ENCODE measurements around the gene GSTO1. TPM values are rescaled to one million over a fixed set of nuclear protein-coding genes. Genes with fewer than 3 reads are reported as not detected.

GSTO1 gene
- polyA plus RNA-seq, 1 donor from 2014 or later, result 3.5 TPM

DNA sequence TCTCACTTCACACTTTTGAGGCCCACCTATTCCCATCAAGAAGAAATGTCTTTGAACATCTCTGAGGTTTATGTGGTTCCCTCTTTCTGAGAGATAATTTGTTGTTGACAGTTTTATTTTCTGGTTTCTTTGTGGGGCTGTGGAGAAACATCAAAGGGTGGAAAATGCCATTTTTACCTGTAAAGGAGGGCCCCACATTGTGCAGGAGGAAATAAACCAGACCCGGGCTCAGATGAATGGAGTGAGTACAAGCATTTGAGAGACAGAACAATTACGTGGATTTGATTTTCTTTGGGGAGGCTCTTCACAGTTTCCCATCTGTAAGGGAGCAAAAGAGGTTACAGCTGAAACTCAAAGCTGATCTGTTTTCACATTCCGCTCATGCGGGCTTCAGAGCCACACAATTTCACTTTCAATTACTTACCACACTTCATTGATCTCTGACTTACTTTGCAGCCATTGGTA, 53.8 kb downstream of the GSTO1 start:
- H3K4me3 ChIP-seq (ENCODE audit: low read length), result no peak overlapping the region
- peaks cover 9% of the 10 kb centered on the region for H3K36me3 ChIP-seq (ENCODE audit: insufficient read depth, low read length)
- H3F3A ChIP-seq (ENCODE audit: insufficient read depth, low read length, poor library complexity, severe bottlenecking), result no peaks in the 10 kb centered on the region
- TF ChIP-seq TAF1 (IDR thresholded peaks at IDR 0.05; ENCODE audit: low read depth) (no peak), MXI1 (conservative IDR thresholded peaks at IDR 0.05; ENCODE audit: poor library complexity, severe bottlenecking) (no peak), RAD21 (conservative IDR thresholded peaks at IDR 0.05) (no peak)
- TF ChIP-seq, protein P1, sequence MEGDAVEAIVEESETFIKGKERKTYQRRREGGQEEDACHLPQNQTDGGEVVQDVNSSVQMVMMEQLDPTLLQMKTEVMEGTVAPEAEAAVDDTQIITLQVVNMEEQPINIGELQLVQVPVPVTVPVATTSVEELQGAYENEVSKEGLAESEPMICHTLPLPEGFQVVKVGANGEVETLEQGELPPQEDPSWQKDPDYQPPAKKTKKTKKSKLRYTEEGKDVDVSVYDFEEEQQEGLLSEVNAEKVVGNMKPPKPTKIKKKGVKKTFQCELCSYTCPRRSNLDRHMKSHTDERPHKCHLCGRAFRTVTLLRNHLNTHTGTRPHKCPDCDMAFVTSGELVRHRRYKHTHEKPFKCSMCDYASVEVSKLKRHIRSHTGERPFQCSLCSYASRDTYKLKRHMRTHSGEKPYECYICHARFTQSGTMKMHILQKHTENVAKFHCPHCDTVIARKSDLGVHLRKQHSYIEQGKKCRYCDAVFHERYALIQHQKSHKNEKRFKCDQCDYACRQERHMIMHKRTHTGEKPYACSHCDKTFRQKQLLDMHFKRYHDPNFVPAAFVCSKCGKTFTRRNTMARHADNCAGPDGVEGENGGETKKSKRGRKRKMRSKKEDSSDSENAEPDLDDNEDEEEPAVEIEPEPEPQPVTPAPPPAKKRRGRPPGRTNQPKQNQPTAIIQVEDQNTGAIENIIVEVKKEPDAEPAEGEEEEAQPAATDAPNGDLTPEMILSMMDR (IDR thresholded peaks at IDR 0.05; ENCODE audit: poor library complexity, severe bottlenecking), result no peak
- TF ChIP-seq, protein P2, sequence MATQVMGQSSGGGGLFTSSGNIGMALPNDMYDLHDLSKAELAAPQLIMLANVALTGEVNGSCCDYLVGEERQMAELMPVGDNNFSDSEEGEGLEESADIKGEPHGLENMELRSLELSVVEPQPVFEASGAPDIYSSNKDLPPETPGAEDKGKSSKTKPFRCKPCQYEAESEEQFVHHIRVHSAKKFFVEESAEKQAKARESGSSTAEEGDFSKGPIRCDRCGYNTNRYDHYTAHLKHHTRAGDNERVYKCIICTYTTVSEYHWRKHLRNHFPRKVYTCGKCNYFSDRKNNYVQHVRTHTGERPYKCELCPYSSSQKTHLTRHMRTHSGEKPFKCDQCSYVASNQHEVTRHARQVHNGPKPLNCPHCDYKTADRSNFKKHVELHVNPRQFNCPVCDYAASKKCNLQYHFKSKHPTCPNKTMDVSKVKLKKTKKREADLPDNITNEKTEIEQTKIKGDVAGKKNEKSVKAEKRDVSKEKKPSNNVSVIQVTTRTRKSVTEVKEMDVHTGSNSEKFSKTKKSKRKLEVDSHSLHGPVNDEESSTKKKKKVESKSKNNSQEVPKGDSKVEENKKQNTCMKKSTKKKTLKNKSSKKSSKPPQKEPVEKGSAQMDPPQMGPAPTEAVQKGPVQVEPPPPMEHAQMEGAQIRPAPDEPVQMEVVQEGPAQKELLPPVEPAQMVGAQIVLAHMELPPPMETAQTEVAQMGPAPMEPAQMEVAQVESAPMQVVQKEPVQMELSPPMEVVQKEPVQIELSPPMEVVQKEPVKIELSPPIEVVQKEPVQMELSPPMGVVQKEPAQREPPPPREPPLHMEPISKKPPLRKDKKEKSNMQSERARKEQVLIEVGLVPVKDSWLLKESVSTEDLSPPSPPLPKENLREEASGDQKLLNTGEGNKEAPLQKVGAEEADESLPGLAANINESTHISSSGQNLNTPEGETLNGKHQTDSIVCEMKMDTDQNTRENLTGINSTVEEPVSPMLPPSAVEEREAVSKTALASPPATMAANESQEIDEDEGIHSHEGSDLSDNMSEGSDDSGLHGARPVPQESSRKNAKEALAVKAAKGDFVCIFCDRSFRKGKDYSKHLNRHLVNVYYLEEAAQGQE (IDR thresholded peaks at IDR 0.05; ENCODE audit: borderline replicate concordance), result no peak
- no peak overlapping the region for H3K9ac ChIP-seq (ENCODE audit: low read length)
- no peak overlapping the region for H3K27ac ChIP-seq (ENCODE audit: low read length)
- H2AFZ ChIP-seq (ENCODE audit: low read depth, low read length), result no peak overlapping the region
- no peaks in the 10 kb centered on the region for H3K9me3 ChIP-seq (ENCODE audit: low read length)
- no peaks in the 10 kb centered on the region for H3K9me2 ChIP-seq (ENCODE audit: insufficient read depth, low read length)
- H3K79me2 ChIP-seq (replicated peaks; ENCODE audit: insufficient read depth, low read length), result no peaks in the 10 kb centered on the region
- H4K20me1 ChIP-seq (ENCODE audit: insufficient read depth), result no peaks in the 10 kb centered on the region
- no peaks in the 10 kb centered on the region for H3K27me3 ChIP-seq (ENCODE audit: insufficient read depth, low read depth, low read length)
- H3K4me2 ChIP-seq (ENCODE audit: low read length), result no peak overlapping the region

GRCh38 chr10:104309980-104310978, 55.6 kb downstream of the GSTO1 start:
- Histone ChIP-seq H4K20me1 (ENCODE audit: insufficient read depth) (no peaks in the 10 kb centered on the region), H3K36me3 (ENCODE audit: insufficient read depth, low read length) (peaks cover 9% of the 10 kb centered on the region), H3K27me3 (ENCODE audit: insufficient read depth, low read depth, low read length) (no peaks in the 10 kb centered on the region), H3K4me2 (ENCODE audit: low read length) (no peak overlapping the region), H3K4me3 (ENCODE audit: low read length) (no peak overlapping the region), H3K27ac (ENCODE audit: low read length) (no peak overlapping the region), H3K79me2 (replicated peaks; ENCODE audit: insufficient read depth, low read length) (no peaks in the 10 kb centered on the region), H3F3A (ENCODE audit: insufficient read depth, low read length, poor library complexity, severe bottlenecking) (no peaks in the 10 kb centered on the region), H2AFZ (ENCODE audit: low read depth, low read length) (no peak overlapping the region), H3K9me2 (ENCODE audit: insufficient read depth, low read length) (no peaks in the 10 kb centered on the region), H3K9ac (ENCODE audit: low read length) (no peak overlapping the region), H3K9me3 (ENCODE audit: low read length) (no peaks in the 10 kb centered on the region)
- TF ChIP-seq SMC3 (conservative IDR thresholded peaks at IDR 0.05; ENCODE audit: poor library complexity) (no peak), RAD21 (conservative IDR thresholded peaks at IDR 0.05) (no peak), POLR2AphosphoS5 (IDR thresholded peaks at IDR 0.05) (no peak), TAF1 (IDR thresholded peaks at IDR 0.05; ENCODE audit: low read depth) (no peak), MXI1 (conservative IDR thresholded peaks at IDR 0.05; ENCODE audit: poor library complexity, severe bottlenecking) (no peak), EP300 (conservative IDR thresholded peaks at IDR 0.05; ENCODE audit: poor library complexity, severe bottlenecking) (no peak), EZH2 (IDR thresholded peaks at IDR 0.05; ENCODE audit: borderline replicate concordance, insufficient read depth, low read length, poor library complexity, severe bottlenecking) (no peak)
- TF ChIP-seq, protein P2 (IDR thresholded peaks at IDR 0.05; ENCODE audit: borderline replicate concordance), result no peak
- TF ChIP-seq, protein P1 (IDR thresholded peaks at IDR 0.05; ENCODE audit: poor library complexity, severe bottlenecking), result no peak

Measured in neural cell (in vitro differentiated cells).